ENCODE data around the gene PLEKHG4B.
"Not testable (repeated sequence)": the region's sequence is repeated elsewhere in the genome, so short reads cannot be mapped to it uniquely, and the experiment has no call there.

Gene PLEKHG4B

DNA sequence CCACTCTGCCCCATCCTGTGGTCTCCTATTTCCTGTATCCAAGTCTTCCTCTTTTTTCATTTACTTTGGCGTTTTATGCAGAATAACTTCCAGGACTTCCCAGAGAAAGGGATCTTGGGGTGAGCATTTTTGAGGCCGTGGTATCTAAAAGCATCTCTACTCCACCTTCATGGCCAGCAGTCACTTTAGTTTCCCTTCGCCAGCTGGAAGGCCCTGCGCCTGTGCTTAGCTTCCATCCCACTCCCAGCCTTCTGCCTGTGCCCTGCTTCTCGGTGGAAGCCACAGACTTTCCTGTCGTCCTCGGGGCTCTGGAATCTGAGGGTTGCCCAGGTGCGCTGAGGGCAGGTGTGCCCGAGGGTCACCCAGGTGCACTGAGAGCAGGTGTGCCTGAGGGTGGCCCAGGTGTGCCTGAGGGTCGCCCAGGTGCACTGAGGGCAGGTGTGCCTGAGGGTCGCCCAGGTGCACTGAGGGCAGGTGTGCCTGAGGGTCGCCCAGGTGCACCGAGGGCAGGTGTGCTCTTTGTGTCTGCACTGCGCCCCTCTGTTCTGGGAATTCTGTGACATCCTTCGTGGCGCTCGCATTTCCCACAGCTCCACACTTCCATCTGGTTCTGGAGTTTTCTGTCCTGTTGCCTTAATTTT is 67.0 kb downstream of the PLEKHG4B start:
- DNase-seq = no peak

DNA sequence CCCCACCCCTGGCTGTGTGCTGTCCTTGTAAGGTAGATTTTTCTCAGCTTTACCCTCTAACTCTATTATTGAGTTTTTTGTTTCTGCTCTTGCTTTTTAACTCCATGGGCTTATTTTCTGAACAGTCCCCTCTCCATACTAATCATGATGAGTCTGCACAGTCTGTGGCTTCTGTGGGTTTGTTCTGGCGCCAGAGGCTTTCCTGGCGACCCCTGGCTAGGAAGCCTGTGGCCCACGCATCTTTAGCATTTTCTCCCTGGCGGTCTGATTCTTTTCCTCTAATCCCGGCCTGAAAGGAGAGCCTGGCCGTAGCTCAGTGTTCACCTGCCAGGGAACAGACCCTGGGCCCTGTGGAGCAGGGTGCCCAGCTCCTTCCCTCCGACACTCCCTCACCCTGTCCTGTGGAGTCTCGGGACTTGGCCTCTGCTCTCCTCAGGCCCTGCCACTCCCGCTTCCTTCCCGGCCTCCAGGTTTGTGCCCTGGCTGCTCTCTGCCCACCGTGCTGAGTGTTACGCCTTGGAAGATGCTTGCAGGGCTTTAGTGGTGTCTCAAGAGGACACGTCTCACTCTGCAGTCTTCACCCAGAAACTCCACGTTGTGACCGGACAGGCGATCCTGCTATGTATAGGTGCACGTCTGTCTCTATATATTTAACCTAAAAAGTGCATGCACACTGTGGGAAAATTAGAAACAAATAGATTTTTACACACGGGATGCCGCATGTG is 67.6 kb downstream of the PLEKHG4B start:
- DNase-seq = no peak

DNA sequence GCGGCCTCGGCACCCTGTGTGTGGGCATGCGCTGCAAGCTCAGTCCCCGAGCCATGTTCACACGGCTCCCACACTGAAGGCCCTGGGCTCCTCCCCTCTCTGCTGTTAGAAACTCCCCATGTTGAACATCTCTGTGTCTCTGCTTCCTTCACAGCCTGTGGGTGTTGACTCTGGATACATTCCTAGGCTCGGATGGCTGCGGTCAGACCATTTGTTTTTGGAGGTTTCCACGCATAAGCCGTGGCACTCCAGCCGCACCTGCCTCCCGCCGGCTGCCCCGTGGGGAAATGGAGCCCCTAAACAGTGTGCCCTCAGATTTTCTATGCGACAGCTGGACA is 68.2 kb downstream of the PLEKHG4B start:
- DNase-seq = no peak

DNA sequence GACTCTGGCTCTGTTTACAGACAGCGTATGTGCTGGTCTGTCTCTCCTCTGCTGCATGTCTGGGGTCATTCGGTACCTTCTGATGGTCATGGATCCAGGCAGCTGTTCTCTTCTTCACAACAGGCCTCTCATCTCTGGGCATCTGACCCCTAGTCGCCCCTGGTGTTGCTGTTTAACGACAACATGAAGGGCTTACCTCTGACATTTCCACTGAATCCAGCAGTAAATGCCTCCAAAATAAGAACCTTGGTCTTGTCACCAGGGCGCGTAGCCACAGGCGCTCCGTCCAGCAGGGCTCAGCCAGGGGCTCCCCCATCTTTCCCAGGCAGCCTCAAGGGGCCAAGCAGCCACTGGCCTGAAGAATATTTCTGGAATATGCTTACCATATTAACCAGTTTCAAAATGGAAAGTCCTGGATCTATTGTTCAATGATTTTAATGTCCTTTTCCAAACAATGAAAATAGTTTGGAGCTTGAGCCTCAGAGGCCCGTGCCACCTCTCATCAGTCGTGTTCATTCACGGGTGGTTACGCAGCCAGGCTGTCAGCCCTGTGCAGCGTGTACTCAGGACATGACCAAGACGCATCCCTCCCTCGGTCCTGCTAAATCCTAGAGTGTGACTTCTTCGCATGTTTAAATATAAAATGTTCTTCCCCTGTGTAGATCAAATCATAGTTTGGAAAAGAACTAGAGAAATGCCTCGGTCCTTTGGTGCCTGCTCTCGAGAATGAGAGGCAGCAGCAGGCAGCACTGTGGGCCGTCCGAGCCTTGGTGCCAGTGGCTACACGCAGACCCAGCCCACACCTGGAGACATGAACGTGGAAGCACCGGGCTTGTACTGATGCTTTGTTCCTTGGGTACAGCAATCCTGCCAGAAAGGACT is 69.2 kb downstream of the PLEKHG4B start:
- no peak for DNase-seq

DNA sequence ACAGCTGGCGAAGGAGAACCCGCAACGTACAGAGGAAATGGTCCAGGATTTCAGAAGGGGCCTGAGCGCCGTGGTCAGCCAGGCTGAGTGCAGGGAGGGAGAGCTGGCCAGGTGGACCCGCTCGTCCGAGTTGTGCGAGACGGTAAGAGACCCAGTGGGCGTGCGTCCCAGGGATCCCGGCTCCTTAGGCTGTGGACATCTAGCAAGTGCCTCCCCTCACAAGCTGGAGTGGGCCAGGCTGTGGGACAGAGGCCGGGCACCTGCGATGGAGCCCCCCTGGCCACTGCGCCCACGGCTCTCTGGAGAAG is 69.8 kb downstream of the PLEKHG4B start:
- DNase-seq = no peak

DNA sequence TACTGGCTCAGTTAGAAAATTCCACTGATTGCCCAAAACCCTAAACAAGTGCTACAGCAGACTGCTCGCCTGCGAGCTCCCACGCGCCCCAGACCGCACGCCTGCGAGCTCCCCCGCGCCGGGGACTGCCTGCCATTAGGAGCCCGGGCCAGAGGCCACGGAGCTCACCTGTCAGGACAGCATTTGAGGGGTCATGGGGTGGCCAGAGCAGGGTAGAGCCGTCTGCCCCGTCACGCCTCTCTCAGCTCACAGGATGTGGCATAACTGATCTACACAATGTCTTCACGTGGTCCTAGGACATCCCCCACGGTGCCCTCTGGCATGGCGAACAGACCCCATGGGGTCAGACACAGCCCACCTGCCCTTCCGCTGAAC is 70.2 kb downstream of the PLEKHG4B start:
- no peak for DNase-seq

DNA sequence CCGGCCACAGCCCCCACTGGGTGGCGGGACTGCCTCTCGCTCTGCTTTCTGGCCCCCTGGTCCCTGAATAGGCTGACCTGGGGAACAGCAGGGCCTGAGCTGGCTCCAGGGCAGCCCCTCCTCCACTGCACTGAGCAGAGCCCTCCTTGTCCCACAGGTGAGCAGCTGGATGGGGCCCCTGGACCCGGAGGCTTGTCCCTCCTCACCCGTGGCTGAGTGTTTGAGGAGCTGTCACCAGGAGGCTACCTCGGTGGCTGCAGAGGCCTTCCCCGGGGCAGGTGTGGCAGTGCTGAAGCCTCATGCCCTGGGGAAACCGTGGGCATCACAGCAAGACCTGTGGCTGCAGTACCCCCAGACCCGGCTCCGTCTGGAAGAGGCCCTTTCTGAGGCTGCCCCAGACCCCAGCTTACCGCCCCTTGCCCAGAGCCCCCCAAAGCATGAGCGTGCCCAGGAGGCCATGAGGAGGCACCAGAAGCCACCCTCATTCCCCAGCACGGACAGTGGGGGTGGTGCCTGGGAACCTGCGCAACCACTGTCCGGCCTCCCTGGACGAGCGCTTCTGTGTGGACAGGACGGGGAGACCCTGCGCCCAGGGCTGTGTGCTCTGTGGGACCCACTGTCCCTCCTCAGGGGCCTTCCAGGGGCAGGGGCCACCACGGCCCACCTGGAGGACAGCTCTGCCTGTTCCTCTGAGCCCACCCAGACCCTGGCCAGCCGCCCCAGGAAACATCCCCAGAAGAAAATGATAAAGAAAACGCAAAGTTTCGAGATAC is 70.8 kb downstream of the PLEKHG4B start:
- no peak for DNase-seq

DNA sequence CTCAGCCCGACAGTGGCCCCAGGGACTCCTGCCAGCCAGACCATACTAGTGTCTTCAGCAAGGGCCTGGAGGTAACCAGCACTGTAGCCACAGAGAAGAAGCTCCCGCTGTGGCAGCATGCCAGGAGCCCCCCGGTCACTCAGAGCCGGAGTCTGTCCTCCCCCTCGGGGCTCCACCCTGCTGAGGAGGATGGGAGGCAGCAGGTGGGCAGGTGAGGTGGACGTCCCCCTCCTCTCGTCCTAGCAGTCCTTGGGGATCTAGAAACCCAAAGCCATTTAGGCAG is 71.3 kb downstream of the PLEKHG4B start:
- no peak for DNase-seq

DNA sequence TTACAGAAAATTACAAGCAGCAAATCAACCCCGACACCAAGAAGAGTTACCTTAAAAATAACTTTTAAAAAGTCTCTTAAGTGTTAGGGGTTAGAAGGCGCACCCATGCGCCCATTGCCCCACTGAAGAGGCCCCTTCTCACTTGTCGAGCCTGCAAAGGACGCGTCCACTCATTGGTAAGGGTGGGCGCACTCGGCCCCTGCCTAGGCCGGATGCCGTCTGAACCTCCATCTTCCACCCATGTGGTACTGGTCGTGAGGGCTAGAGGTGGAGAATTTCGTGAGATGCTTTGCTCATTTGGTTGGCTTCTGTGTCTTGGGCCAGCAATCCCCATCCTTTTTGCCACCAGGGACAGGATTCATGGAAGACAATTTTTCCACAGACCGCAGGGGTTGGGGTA is 71.9 kb downstream of the PLEKHG4B start:
- DNase-seq = no peak

DNA sequence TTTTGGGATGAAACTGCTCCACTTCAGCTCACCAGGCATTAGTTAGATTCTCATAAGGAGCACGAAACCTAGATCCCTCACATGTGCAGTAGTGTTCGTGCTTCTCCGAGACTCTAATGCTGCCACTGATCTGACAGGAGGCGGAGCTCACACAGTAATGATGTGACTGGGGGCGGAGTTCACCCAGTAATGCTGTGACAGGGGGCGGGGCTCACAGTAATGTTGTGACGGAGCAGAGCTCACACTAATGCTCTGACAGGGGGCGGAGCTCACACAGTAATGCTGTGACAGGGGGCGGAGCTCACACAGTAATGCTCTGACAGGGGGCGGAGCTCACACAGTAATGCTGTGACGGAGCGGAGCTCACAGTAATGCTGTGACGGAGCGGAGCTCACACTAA is 72.3 kb downstream of the PLEKHG4B start:
- DNase-seq = no peak

DNA sequence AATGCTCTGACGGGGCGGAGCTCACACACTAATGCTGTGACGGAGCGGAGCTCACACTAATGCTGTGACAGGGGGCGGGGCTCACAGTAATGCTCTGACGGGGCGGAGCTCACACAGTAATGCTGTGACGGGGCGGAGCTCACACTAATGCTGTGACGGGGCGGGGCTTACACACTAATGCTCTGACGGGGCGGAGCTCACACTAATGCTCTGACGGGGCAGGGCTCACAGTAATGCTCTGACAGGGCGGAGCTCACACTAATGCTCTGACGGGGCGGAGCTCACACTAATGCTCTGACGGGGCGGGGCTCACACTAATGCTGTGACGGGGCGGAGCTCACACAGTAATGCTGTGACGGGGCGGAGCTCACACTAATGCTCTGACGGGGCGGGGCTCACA is 72.8 kb downstream of the PLEKHG4B start:
- not testable (repeated sequence) for DNase-seq

DNA sequence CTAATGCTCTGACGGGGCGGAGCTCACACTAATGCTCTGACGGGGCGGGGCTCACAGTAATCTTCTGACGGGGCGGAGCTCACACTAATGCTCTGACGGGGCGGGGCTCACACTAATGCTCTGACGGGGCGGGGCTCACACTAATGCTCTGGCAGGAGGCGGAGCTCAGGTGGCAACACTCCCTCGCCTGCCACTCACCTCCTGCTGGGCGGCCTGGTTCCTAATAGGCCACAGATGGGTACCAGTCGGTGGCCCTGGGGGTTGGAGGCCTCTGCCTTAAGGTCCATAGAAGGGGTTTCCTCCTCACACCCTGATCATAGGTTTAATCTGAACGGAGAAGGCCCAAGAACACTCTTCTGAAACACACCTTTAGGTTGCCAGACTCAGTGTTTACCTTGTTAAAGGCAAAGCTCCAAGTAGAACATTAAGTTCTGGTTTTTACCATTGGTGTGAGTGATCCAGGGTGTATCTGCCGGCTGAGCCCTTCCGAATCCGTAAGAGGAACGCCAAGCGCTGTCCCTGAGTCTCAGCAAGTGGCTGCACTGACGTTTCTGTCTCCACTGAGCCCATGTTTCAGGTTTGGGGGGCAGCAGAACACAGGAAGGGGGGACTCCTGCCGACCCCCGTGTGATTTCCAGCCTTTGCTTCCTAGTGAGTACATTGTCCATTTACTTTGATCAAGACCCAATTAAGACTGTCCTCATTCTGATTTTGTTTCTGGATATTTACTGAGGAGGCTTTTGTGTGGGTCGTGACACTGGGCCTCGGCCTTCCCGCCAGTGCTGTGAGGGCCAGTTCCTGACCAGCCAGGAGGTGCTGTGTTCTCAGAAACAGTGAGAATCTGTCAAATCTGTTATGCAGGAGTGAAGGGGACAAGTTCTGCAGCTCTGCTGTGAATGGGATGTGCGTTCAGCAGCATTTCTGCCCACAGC is 74.7 kb downstream of the PLEKHG4B start:
- no peak for DNase-seq

DNA sequence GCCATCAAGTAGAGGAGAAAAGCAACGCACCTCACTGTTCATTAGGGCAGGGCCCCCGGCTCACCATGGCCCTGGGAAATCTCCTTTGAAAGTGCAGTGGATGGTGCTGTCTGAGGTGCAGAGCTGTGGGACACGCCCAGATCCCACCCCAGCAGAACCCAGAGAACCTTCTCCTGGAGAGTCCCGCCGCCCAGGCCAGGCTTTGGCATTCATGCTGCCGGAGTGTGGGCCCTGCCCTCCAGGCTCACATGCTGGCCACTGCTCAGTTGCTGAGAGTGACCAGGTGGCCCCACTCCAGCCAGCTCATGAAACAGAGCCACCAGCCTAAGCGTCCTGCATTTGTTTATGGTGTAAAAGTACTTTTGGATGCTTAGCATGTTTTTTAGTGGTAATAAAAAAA is 75.5 kb downstream of the PLEKHG4B start:
- no peak for DNase-seq

DNA sequence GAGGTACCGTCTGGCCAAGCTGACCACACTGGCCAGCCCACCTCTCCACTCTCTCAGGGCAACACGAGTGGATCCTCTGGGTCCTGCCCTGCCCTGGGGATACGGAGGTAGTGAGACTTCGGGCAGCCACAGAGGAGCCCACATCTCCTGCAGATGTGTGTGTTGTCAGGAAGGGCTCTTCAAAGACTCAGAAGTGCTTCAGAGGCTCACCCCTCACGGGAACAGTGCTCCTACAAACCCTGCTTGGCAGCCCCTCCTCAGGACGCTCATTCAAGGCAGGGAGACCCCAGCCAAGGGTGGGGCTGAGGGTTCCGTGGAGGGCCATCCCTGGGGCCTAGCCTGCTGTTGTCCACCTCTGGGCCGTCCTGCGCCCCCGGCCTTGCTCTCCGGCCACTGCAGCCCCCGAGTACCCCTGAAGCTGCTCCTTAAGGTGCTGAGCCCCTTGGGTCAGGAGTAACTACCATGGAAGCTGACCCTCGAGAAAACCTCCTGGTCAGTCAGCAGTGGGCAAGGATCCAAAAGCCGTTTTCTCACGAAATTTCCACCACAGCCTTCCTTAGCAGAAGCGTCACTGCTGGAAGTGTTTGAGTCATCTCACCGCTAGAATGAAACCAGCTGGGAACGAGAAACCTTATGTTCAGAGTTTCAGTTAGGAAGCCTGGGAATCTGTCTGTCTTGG is 76.2 kb downstream of the PLEKHG4B start:
- DNase-seq = no peak

DNA sequence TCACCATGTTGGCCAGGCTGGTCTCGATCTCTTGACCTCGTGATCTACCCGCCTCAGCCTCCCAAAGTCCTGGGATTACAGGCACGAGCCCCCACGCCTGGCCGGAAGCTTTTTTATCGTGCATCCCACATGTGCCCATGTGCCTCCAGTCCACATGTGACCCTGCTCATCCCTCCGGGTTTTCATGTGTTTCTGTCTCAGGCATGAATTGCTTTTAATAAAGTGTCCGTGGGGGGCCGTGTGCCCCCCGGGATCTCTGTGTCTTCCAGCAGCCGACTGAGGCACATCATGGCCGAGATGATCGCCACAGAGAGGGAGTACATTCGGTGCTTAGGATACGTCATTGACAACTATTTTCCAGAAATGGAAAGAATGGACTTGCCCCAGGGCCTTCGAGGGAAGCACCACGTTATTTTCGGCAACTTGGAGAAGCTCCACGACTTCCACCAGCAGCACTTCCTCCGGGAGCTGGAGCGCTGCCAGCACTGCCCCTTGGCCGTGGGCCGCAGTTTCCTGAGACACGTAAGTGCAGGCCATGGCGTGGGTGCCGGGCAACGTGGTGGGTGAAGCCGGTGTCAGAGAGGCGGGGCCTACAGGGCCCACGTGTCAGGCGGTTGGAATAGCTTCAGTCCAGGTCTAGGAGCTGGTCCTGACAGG is 77.2 kb downstream of the PLEKHG4B start:
- DNase-seq = no peak

DNA sequence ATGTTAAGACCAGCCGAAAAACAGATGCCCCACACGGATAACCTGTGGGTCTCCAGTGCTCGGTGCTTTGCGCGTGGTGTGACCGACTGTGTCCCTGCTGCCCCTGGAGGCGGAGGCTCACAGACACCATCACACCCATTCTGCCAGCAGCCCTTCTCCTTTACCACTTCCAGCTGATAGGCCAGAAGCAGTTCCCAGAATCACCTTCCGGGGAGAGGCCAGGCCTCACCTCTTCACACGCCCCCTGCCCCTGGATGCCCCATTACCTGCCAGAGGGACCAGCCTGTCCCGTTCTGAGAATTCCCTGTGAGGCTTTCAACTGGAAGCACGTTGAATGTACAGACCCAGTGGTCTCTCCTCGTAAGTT is 77.7 kb downstream of the PLEKHG4B start:
- DNase-seq = no peak

DNA sequence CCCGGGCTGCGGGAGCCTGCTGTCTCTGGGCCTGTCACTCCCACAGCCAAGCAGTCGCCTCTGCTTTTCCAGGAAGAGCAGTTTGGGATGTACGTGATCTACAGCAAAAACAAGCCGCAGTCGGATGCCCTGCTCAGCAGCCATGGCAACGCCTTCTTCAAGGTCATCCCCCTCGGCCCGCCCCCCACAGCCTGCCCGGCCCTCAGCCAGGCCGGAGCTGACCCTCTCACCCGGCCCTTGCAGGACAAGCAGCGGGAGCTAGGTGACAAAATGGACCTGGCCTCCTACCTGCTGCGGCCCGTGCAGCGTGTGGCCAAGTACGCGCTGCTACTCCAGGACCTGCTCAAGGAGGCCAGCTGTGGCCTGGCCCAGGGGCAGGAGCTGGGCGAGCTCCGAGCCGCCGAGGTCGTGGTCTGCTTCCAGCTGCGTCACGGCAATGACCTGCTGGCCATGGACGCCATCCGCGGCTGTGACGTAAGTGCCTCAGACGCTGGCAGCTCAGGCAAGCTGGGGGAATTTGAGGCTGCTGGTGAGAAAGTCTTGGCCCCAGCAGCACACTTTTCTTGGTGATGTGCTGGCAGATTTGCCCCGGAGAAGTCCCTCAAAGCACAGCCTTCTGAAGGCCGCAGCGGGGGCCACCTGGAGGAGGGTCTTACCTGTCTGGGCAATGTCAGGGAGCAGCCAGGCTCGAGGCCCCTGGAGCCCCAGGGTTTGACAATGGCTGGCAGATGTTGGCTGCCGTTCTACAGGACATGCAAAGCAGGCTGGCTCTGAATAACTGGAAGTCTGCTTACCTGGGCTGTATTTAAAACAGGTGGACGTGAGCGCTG is 79.2 kb downstream of the PLEKHG4B start:
- DNase-seq = no peak

DNA sequence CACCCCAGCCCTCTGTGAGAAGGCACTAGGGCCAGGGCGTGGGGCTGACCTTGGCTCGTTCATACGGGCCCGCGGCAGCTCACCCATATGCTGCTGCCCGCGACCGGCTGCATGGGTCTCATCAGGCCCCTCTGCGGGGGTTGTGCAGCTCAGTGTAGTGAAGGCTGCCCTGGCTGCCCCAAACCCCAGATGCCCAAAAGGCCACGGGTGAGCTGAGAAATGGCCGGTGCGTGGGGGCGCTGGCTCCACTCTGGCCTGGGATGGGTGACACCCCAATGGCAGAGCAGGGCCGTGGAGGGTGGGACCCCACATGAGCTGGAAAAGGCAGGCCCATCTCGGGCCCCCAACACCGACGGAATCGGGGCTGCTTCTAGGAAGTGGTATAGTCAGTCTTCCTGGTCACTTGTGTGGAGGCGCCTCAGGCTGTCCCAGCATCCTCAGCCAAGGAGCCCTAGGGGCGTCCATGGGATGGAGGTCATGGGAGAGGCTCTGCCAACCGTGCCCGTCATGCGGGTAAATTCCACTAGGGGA is 79.9 kb downstream of the PLEKHG4B start:
- no peak for DNase-seq

DNA sequence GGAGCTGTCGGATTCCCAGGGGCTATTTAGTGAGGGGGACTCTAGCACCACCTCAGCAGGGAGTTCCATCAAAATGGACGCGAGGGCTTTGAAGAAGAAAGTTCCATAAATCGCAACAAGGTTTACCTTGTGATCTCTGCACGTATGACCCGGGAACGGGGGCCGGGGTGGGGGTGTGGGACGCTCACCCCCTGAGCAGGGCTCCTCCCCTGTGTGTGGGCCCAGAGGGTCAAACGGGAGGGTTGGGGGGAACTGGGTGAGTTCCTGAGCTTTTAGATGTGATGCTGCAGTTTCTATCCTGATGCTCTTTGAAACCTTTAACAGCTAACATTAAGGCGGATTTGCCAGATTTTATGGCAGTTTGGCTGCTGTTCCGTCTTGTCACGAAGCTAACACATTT is 80.5 kb downstream of the PLEKHG4B start:
- no peak for DNase-seq

DNA sequence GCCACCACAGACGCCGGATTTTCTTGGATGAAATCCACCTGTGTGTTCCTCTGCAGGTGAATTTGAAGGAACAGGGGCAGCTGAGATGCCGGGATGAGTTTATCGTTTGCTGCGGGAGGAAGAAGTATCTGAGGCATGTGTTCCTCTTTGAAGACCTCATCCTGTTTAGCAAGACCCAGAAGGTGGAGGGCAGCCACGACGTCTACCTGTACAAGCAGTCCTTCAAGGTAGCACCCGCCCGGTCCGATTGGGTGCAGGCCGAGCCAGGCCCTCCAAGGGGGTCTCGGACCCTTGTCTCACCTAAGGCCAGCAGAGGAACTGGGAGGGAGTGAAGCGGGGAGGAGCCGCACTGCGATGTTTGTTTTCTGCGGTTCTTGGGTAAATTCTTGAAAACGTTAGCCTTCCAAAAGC is 80.9 kb downstream of the PLEKHG4B start:
- DNase-seq = no peak

Data from CD4-positive, alpha-beta T cell treated with Interleukin-4 for 1 hour (primary cell).